Tibial nerve (tissue), 4 donors: ENCODE results near the gene IBTK. TPM values are rescaled to one million over a fixed set of nuclear protein-coding genes. Genes with fewer than 3 reads are reported as not detected.
A peak's percentile ranks its signal among the peaks of the same experiment; 100 is the strongest.

ENCODE experiments used
- DNase-seq, 2 donors: peaks; one replicate each; pipeline ENCODE4 v3.0.0-alpha.2; 2019; ENCODE audit warnings: low spot score in 2 of 2
- H3K27ac ChIP-seq, 4 donors: fragments of 200-600 bp; sonication (generic) in 3 of 4; one replicate each; pipeline ENCODE4 v1.5.1; 2017 to 2019; ENCODE audit warnings: mild to moderate bottlenecking in 1 of 4
- H3K27me3 ChIP-seq, 2 donors: fragments of 200-600 bp; sonication (generic) in 1 of 2; one replicate each; pipeline versions ENCODE4 v1.5.1 to v1.6.0; 2017 to 2019
- H3K36me3 ChIP-seq, 3 donors: fragments of 200-600 bp; sonication (generic); one replicate each; pipeline ENCODE4 v1.5.1; 2018 to 2019
- H3K4me1 ChIP-seq, 4 donors: fragments of 200-600 bp; sonication (generic) in 3 of 4; one replicate each; pipeline ENCODE4 v1.5.1; 2017 to 2019
- H3K4me3 ChIP-seq, 4 donors: fragments of 200-600 bp; sonication (generic) in 3 of 4; one replicate each; pipeline ENCODE4 v1.5.1; 2017 to 2019; ENCODE audit warnings: mild to moderate bottlenecking in 1 of 4, moderate library complexity in 1 of 4
- H3K9me3 ChIP-seq, 4 donors: fragments of 200-600 bp; sonication (generic) in 3 of 4; one replicate each; pipeline ENCODE4 v1.5.1; 2017 to 2019
- CTCF ChIP-seq, 5 experiments: fragments of 200-600 bp in 3 of 5; fragments of 450-650 bp in 2 of 5; sonication (generic) in 3 of 5; IDR thresholded peaks; one replicate each; pipeline ENCODE4 v1.5.1; 2016 to 2019; ENCODE audit warnings: antibody characterized with exemption in 5 of 5, mild to moderate bottlenecking in 3 of 5, moderate library complexity in 2 of 5
- EP300 ChIP-seq, 2 donors: sonication (generic); formaldehyde crosslinking; IDR thresholded peaks; one replicate each; pipeline ENCODE4 v1.6.1; 2017; ENCODE audit warnings: antibody characterized with exemption in 2 of 2, mild to moderate bottlenecking in 1 of 2
- POLR2A ChIP-seq, 2 donors: fragments of 450-650 bp; IDR thresholded peaks; one replicate each; pipeline ENCODE4 v1.6.1; 2017; ENCODE audit warnings: antibody characterized with exemption in 2 of 2, mild to moderate bottlenecking in 2 of 2, moderate library complexity in 2 of 2
- WGBS, 2 donors: methylation state at CpG; one replicate each; pipeline ENCODE4 v1.1.5; 2018; 5-methylcytosine and 5-hydroxymethylcytosine counted together
- total RNA-seq, 4 donors: library from RNA; depleted of rRNA; stranded (reverse); fragments of >200 nt; gene quantifications; one replicate each; pipeline ENCODE4 v1.1.0, GENCODE V29; 2016

IBTK gene
- total RNA-seq, 4 donors from 2014 or later = 26.9 to 34.1 (median 30.2) TPM

GRCh38 chr6:82249381-82250253 is 2.1 kb upstream of the IBTK start:
- DNase-seq = no peak
- 94% methylated on average over 12 of the region's 12 CpGs for WGBS, 2 donors
- TF ChIP-seq EP300 (IDR thresholded peaks at IDR 0.05) (no peak), POLR2A (IDR thresholded peaks at IDR 0.05) (no peak), CTCF (IDR thresholded peaks at IDR 0.05) (no peak)
- no peaks in the 10 kb centered on the region for H3K27me3 ChIP-seq
- H3K4me3 ChIP-seq = no peak overlapping the region
- peaks cover 0 to 32% (median 9%) of the 10 kb centered on the region in 4 donors for H3K4me1 ChIP-seq
- H3K27ac ChIP-seq = peak overlapping the region in 2 of 4 donors; percentile 94 to 96
- no peaks in the 10 kb centered on the region for H3K9me3 ChIP-seq
- no peaks in the 10 kb centered on the region for H3K36me3 ChIP-seq

GRCh38 chr6:82248273-82248735 is 760 bp upstream of the IBTK start:
- H3K27ac ChIP-seq = peak overlapping the region; percentile 93 to 96 (median 95)
- peaks cover 0 to 41% (median 10%) of the 10 kb centered on the region in 4 donors for H3K4me1 ChIP-seq
- TF ChIP-seq POLR2A (IDR thresholded peaks at IDR 0.05) = no peak
- no peak for TF ChIP-seq EP300 (IDR thresholded peaks at IDR 0.05)
- no peak for TF ChIP-seq CTCF (IDR thresholded peaks at IDR 0.05)
- WGBS, 2 donors = 23 to 31% methylated on average over 10 of the region's 10 CpGs
- peak overlapping the region; percentile 79 to 97 (median 84) for H3K4me3 ChIP-seq
- peaks cover 0 to 2% (median 0%) of the 10 kb centered on the region in 3 donors for H3K36me3 ChIP-seq
- H3K9me3 ChIP-seq = no peaks in the 10 kb centered on the region
- H3K27me3 ChIP-seq = no peaks in the 10 kb centered on the region
- no peak for DNase-seq

- H3K9me3 ChIP-seq = no peaks in the 10 kb centered on the region
- WGBS, 2 donors = 1 to 2% methylated on average over 22 to 32 of the region's 32 CpGs
- no peaks in the 10 kb centered on the region for H3K27me3 ChIP-seq
- H3K4me3 ChIP-seq = peak overlapping the region; percentile 79 to 97 (median 84)
- no peak for TF ChIP-seq CTCF (IDR thresholded peaks at IDR 0.05)
- TF ChIP-seq POLR2A (IDR thresholded peaks at IDR 0.05) = no peak
- peaks cover 0 to 5% (median 0%) of the 10 kb centered on the region in 3 donors for H3K36me3 ChIP-seq
- H3K27ac ChIP-seq = peak overlapping the region; percentile 93 to 96 (median 95)
- peaks cover 0 to 41% (median 10%) of the 10 kb centered on the region in 4 donors for H3K4me1 ChIP-seq
- DNase-seq = peak in 1 of 2 donors; percentile 52
Observed at GRCh38 chr6:82246802-82247504, 591 bp downstream of the IBTK start.

GRCh38 chr6:82246370-82246769 is 1.2 kb downstream of the IBTK start:
- TF ChIP-seq POLR2A (IDR thresholded peaks at IDR 0.05) (no peak), CTCF (IDR thresholded peaks at IDR 0.05) (no peak), EP300 (IDR thresholded peaks at IDR 0.05) (no peak)
- peak overlapping the region; percentile 93 to 96 (median 95) for H3K27ac ChIP-seq
- peak overlapping the region in 3 of 4 donors; percentile 79 to 97 (median 83) for H3K4me3 ChIP-seq
- DNase-seq = no peak
- peaks cover 0 to 41% (median 10%) of the 10 kb centered on the region in 4 donors for H3K4me1 ChIP-seq
- WGBS, 2 donors = 82 to 88% methylated on average over 12 of the region's 12 CpGs
- no peaks in the 10 kb centered on the region for H3K27me3 ChIP-seq
- no peaks in the 10 kb centered on the region for H3K9me3 ChIP-seq
- H3K36me3 ChIP-seq = peaks cover 0 to 5% (median 0%) of the 10 kb centered on the region in 3 donors
